ENCODE data around the gene LONP2.
"Not testable (repeated sequence)": the region's sequence is repeated elsewhere in the genome, so short reads cannot be mapped to it uniquely, and the experiment has no call there.

Gene LONP2

DNA sequence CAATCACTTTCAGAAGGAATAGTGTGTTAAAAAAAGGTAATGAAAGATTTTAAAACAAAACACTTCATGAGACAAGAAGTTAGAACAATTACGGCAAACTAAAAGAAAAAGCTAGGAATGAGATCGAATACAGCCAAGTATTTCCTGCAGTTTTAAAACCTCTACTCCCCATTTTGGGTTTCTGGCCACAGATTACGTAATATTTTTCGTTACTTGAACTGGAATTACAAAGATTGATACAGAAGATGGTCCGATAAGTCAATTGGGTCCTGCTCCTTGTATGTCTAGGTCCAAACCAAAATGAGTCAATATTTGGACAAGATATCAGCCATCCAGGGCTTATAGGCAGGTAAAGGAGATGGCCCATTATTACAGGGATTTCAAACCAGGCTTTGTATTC lies 88.9 kb downstream of the LONP2 start:
- no peak for DNase-seq (ENCODE audit: low read depth in 2 of 2)

GRCh38 chr16:48334325-48334724 lies 90.2 kb downstream of the LONP2 start:
- no peak for DNase-seq (ENCODE audit: low read depth in 2 of 2)

DNA sequence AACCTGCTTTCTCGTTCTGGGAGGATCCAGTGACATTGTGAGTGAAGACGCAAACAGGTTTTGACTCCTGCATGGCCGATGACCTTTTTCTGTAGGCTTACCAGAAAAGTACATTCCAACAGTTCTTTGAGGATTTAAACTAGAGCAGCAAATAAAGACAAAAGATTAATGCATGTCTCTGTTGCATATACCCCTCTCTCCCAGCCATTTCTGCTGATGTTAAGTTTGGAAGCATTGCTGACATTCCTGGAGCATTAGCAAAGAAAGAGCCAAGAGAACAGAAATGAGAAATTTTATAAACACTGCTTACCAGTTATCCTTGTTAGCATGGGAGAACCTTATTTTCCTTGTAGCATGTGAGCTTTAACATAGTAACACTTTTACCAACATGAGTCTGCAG lies 91.9 kb downstream of the LONP2 start:
- DNase-seq (ENCODE audit: low read depth in 2 of 2) = no peak

DNA sequence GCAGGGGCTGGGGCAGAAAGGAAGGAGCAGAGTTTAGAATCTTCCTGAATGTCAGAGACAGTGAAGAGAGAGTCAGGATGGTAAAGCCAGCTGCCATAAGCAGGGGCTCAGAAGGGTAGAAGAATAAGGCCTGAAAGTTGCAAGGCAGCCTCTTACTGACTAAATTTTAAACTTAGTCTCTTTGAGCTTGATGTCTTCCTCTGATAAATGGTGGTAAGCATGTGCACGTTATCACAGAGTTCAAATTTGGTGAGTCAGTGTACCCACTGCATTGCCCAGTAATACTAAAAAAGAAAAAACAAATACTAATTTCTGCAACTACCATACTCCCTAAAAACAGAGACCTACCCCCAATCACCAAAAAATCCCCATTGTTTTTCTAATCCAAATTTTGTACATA lies 96.0 kb downstream of the LONP2 start:
- DNase-seq (ENCODE audit: low read depth in 2 of 2) = no peak

DNA sequence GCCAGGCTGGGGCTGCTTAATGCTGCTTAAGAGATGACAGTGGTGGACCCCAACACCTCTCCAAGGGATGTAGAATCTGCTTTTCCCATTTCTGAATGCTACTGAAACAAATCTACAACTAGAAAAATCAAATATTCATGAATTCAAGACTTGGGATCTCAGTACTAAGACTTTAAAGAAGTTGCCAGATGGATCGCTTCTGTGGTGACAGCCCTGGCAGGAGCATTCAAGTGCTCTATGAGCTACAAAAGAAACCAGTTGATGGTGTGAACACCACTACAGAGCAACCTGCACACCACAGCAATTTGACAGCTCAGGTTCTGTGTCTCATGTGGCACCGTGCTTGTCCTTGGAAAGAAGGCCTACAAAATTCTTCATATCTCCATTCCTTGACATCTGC lies 98.5 kb downstream of the LONP2 start:
- no peak for DNase-seq (ENCODE audit: low read depth in 2 of 2)

GRCh38 chr16:48347191-48347865 lies 103.2 kb downstream of the LONP2 start:
- no peak for DNase-seq (ENCODE audit: low read depth in 2 of 2)

- no peak for DNase-seq (ENCODE audit: low read depth in 2 of 2)
Observed at GRCh38 chr16:48347980-48348379, 103.9 kb downstream of the LONP2 start.

- no peak for DNase-seq (ENCODE audit: low read depth in 2 of 2)
Observed at GRCh38 chr16:48350736-48351135, 106.6 kb downstream of the LONP2 start.

DNA sequence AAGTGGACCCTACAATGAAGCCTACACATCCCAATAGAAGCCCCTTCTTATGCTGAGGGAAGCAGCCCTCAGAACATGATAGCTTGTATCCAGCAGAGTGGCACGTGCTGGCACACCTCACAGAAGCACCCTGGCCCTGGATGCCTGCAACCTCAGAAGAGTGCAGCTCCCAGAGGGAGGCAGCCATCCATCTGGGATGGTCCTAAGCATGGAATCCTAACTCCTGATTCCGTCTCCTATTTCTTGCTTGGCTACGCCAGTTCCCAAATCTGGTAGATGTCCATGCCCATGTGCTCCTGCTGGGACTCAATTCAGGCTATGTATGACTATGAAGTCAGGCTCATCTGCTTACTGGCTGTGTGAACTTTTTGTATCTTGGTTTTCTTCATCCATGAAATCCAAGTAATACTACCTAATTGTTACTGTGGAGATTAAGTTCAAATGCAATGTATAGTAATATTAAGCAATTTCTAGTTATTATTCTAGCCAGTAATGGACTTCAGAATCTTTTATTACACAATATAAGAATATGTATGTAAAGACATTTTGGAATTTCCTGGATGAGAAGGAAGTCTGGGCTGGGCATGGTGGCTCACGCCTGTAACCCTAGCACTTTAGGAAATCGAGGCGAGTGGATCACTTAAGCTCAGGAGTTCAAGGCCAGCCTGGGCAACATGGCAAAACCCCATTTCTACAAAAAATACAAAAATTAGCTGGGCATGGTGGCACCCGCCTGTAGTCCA lies 108.7 kb downstream of the LONP2 start:
- no peak for DNase-seq (ENCODE audit: low read depth in 2 of 2)

- DNase-seq (ENCODE audit: low read depth in 2 of 2) = peak; percentile 28 to 31
Observed at GRCh38 chr16:48353565-48354163, 109.6 kb downstream of the LONP2 start.

DNA sequence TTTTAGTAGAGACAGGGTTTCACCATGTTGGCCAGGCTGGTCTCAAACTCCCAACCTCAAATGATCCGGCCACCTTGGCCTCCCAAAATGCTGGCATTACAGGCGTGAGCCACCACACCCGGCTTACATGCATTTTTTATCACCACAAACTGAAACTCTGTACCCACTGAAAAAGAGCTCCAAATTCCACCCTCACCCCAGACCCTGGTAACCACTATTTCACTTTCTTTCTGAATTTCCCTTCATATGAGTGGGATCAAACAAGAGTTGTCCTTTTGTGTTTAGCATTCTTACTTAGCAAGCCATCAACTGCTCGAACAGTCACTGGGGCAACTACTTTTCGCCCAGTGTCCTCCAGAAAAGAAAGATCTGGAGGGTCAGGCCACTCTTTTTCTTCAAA lies 110.3 kb downstream of the LONP2 start:
- not testable (repeated sequence) for DNase-seq (ENCODE audit: low read depth in 2 of 2)

- DNase-seq (ENCODE audit: low read depth in 2 of 2) = no peak
Observed at GRCh38 chr16:48354877-48355855, 111.1 kb downstream of the LONP2 start.

DNA sequence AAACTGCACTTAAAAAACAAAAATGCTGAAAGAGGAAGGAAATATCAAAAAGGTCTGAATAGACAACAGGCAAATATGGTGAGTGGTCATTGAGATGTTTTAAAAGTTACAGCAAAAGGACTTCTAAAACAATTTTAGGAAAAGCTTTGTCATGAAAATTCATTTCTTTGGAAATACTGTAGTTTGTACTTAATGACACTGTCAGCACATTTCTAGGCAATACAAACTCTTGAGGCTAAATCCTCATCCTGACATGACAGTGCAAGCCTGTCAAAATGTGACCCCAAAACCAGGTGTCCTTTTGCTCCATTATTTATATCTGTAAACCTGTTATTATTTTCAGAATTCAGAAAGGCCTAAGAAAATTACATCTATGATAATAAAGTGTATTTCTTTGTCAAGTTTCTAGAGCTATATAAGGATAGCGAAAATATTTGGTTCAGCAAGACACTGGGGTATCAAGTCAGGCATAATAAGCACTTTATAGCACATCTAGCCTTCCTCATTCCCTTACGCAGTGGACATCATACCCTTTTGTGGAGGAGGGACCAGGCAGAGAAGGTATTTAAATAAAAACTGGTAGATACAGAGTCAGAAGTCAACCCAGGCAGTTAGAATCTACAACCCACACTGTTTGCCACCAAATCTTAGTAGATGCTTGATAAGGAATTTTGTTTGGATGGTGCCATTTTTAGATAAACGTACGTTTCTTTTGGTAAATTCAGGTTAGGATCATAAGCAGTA lies 112.7 kb downstream of the LONP2 start:
- DNase-seq (ENCODE audit: low read depth in 2 of 2) = no peak

DNA sequence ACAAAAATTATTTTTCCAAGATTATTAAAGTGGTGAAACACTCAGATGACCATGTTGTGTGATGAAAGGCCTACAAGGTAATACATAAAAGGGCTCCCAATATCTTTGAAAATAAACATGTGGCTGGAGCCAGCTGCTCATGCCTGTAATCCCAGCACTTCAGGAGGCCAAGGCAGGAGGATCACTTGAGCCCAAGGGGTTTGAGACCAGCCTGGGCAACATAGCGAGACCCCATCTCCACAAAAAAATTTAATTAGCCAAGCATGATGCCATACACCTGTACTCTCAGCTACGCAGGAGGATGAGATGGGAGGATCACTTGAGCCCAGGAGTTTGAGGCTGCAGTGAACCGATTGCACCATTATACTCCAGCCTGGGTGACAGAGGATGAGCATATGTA lies 114.3 kb downstream of the LONP2 start:
- DNase-seq (ENCODE audit: low read depth in 2 of 2) = no peak

DNA sequence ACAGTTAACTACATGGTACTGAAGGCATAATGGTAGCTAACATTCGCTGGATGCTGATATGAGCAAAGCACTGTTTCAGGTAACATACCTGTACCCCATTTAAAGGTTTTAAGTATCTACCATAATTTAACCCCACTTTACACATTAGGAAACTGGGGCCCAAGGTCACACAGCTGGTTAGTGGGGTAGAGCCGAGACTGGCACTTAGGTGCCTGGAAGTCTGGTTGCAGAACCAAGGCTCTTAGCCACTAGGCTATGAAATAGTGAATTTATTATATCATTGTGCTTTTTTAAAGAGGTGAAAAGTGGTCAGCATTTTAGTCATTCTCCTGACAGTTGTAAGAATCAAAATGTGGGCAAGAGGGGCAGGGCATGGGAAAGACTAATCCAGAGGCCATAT lies 115.9 kb downstream of the LONP2 start:
- DNase-seq (ENCODE audit: low read depth in 2 of 2) = no peak

DNA sequence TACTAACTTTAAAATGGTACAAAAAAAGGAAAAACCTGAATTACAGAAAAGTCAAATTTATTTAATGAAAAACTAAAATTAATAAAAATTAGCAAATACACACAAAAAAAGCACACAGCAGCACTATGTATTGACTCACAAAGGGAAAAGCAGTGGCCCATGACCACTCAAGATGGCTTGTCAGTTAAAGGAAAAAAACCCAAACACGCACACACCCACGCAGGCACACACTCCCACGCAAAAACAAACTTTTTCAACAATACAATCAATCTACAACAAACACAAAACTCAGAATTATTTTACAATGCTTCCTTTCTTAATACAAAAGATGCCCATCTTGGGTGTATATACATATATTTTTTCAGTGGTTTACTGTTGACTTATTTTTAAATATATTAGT lies 116.9 kb downstream of the LONP2 start:
- no peak for DNase-seq (ENCODE audit: low read depth in 2 of 2)

DNA sequence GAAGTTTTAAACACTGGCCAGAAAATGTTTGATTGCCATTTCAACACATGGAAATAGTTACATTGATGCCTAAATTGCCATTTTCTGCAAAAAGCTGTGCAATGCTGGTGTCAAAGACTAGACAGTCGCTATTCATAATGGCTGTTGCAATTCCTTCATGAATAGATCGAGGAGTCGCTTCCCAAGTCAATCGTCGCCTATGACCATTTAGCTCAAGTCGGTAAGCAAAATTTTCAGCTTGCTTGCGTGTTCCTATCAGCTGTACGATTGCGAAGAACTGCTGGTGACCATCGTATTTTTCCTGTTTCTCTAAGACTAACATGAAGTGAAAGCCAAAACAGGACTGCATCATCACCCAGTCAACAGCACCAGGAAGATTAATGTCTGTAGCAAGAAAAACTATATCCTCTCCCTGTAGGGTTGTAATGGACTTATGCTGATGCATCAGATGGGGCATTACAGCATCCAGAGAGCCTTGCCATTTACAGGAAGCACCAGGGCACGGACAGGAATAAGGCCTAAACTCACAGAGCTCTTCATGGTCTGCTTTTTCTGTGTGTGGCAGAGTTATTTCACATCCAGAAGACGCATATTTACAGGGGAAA lies 117.5 kb downstream of the LONP2 start:
- no peak for DNase-seq (ENCODE audit: low read depth in 2 of 2)

- DNase-seq (ENCODE audit: low read depth in 2 of 2) = no peak
Observed at GRCh38 chr16:48365025-48365600, 121.0 kb downstream of the LONP2 start.

GRCh38 chr16:48365601-48366164 lies 121.6 kb downstream of the LONP2 start:
- DNase-seq (ENCODE audit: low read depth in 2 of 2) = peak; percentile 50 to 56
